K562 (cell line): ENCODE measurements around the gene STMP1. TPM values are rescaled to one million over a fixed set of nuclear protein-coding genes. Genes with fewer than 3 reads are reported as not detected.

Source experiments
- ADNP ChIP-seq: fragments of 200-800 bp; sonication (Bioruptor generic); IDR thresholded peaks from 2 replicates; pipeline ENCODE4 v1.6.1; 2016; ENCODE audit warnings: missing genetic modification characterization, missing compliant biosample characterization
- ARID1B ChIP-seq: fragments of 450-650 bp; IDR thresholded peaks from 2 replicates; pipeline ENCODE4 v1.6.1; 2016; ENCODE audit warnings: antibody characterized with exemption, mild to moderate bottlenecking, inconsistent platforms
- CHCHD3 ChIP-seq: fragments of 250-450 bp; sonication (Bioruptor Pico); IDR thresholded peaks from 2 replicates; pipeline ENCODE4 v2.1.2; 2022; ENCODE audit warnings: mild to moderate bottlenecking
- FOXA1 ChIP-seq: fragments of 450-650 bp; IDR thresholded peaks from 2 replicates; pipeline ENCODE4 v1.6.1; 2016; ENCODE audit warnings: mild to moderate bottlenecking, borderline replicate concordance
- FUS ChIP-seq: fragments of 200-400 bp; formaldehyde crosslinking; optimal IDR thresholded peaks from 2 replicates; pipeline ENCODE3; 2017; ENCODE audit warnings: low read depth, low read length
- JUND ChIP-seq, 2 experiments: IDR thresholded peaks; 2 replicates in 1 of 2; 3 replicates in 1 of 2; pipeline ENCODE4 v1.6.1; 2011; ENCODE audit warnings: borderline replicate concordance in 2 of 2, low read depth in 2 of 2, low read length in 2 of 2, improper control_type of control experiment in 1 of 2, missing biosample characterization in 1 of 2, missing genetic modification characterization in 1 of 2, missing genetic modification reagents in 1 of 2
- POLR2G ChIP-seq: fragments of 200-400 bp; formaldehyde crosslinking; IDR thresholded peaks from 2 replicates; pipeline ENCODE4 v1.6.1; 2017; ENCODE audit warnings: low read depth, mild to moderate bottlenecking, antibody characterized with exemption, low read length, moderate library complexity
- REST ChIP-seq, 2 experiments: fragments of 450-650 bp; formaldehyde crosslinking in 1 of 2; IDR thresholded peaks; 2 replicates each; pipeline versions ENCODE4 v1.4.0 to v1.6.1; 2014 to 2020; ENCODE audit warnings: mild to moderate bottlenecking in 2 of 2, borderline replicate concordance in 1 of 2, low read depth in 1 of 2
- TCF7 ChIP-seq: sonication (generic); IDR thresholded peaks from 2 replicates; pipeline ENCODE4 v1.6.1; 2016; ENCODE audit warnings: antibody characterized with exemption, borderline replicate concordance
- ZC3H4 ChIP-seq: sonication (generic); formaldehyde crosslinking; IDR thresholded peaks from 2 replicates; pipeline ENCODE4 v1.9.0; 2021; ENCODE audit warnings: missing genetic modification reagents, borderline replicate concordance
- polyA plus RNA-seq, 8 experiments: library from polyadenylated mRNA; depleted of rRNA in 4 of 8; stranded (reverse) in 5 of 8; unstranded in 3 of 8; fragments of >200 nt; fragmentation: Nextera tagmentation in 2 of 8; fragmentation: Illumina TruSeq in 1 of 8; extraction: Ambion mirVana in 2 of 8; extraction: Trizol in 1 of 8; gene quantifications; 2 replicates each; pipeline versions ENCODE4 v1.2.1 to v1.2.3, GENCODE V29; 2011 to 2014; ENCODE audit warnings: inconsistent platforms in 1 of 8, missing spikeins in 1 of 8
- total RNA-seq, 7 experiments: library from RNA; depleted of rRNA in 6 of 7; stranded (reverse); fragments of >200 nt in 6 of 7; fragmentation: Illumina TruSeq in 2 of 7; extraction: Trizol in 2 of 7; gene quantifications; 2 replicates each; pipeline versions ENCODE4 v1.2.1 to v1.2.3, GENCODE V29; 2011 to 2021; ENCODE audit warnings: low replicate concordance in 1 of 7
- TF ChIP-seq, protein P1 (sequence below), 3 experiments: fragments of 200-800 bp in 1 of 3; fragments of 250-450 bp in 1 of 3; fragments of 450-650 bp in 1 of 3; sonication (Bioruptor Pico) in 1 of 3; sonication (Bioruptor generic) in 1 of 3; formaldehyde crosslinking in 1 of 3; IDR thresholded peaks; 2 replicates each; pipeline versions ENCODE4 v1.6.1 to v1.8.0; 2016 to 2022; ENCODE audit warnings: mild to moderate bottlenecking in 2 of 3, missing genetic modification characterization in 2 of 3, missing compliant biosample characterization in 1 of 3, moderate library complexity in 1 of 3
- TF ChIP-seq, protein P2 (sequence below): fragments of 250-450 bp; sonication (Bioruptor Pico); IDR thresholded peaks from 2 replicates; pipeline ENCODE4 v1.4.0; 2020; ENCODE audit warnings: mild to moderate bottlenecking

The STMP1 gene
- total and polyA plus RNA-seq, 9 of the 15 experiments (the other 6 are each of a cell fraction or from before 2014, with no cell fraction given) = 10.6 to 249 (median 56.8) TPM

GRCh38 chr7:135662373-135663114, at the start of gene STMP1 (continued):
- TF ChIP-seq, protein P1, sequence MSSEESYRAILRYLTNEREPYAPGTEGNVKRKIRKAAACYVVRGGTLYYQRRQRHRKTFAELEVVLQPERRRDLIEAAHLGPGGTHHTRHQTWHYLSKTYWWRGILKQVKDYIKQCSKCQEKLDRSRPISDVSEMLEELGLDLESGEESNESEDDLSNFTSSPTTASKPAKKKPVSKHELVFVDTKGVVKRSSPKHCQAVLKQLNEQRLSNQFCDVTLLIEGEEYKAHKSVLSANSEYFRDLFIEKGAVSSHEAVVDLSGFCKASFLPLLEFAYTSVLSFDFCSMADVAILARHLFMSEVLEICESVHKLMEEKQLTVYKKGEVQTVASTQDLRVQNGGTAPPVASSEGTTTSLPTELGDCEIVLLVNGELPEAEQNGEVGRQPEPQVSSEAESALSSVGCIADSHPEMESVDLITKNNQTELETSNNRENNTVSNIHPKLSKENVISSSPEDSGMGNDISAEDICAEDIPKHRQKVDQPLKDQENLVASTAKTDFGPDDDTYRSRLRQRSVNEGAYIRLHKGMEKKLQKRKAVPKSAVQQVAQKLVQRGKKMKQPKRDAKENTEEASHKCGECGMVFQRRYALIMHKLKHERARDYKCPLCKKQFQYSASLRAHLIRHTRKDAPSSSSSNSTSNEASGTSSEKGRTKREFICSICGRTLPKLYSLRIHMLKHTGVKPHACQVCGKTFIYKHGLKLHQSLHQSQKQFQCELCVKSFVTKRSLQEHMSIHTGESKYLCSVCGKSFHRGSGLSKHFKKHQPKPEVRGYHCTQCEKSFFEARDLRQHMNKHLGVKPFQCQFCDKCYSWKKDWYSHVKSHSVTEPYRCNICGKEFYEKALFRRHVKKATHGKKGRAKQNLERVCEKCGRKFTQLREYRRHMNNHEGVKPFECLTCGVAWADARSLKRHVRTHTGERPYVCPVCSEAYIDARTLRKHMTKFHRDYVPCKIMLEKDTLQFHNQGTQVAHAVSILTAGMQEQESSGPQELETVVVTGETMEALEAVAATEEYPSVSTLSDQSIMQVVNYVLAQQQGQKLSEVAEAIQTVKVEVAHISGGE (CRISPR knock-in tag; IDR thresholded peaks at IDR 0.05) = peak; percentile 92 to 98 (median 97); a peak in 5 of 6 replicates
- TF ChIP-seq ZC3H4 (CRISPR knock-in tag) (peak; percentile 100), JUND (IDR thresholded peaks at IDR 0.05; ENCODE audit: borderline replicate concordance, low read depth, low read length) (peak; percentile 67), JUND (tag; IDR thresholded peaks at IDR 0.05; ENCODE audit: borderline replicate concordance, low read depth, low read length) (peak; percentile 60), TCF7 (peak; percentile 78), REST (IDR thresholded peaks at IDR 0.05; ENCODE audit: borderline replicate concordance) (peak; percentile 61), REST (CRISPR knock-in tag; IDR thresholded peaks at IDR 0.05; ENCODE audit: low read depth) (no peak; the same call in 1 of the 2 replicates), CHCHD3 (no peak), FUS (no peak), FOXA1 (no peak), ADNP (tag) (no peak), ARID1B (peak; percentile 43), POLR2G (peak; percentile 100)
- TF ChIP-seq, protein P2, sequence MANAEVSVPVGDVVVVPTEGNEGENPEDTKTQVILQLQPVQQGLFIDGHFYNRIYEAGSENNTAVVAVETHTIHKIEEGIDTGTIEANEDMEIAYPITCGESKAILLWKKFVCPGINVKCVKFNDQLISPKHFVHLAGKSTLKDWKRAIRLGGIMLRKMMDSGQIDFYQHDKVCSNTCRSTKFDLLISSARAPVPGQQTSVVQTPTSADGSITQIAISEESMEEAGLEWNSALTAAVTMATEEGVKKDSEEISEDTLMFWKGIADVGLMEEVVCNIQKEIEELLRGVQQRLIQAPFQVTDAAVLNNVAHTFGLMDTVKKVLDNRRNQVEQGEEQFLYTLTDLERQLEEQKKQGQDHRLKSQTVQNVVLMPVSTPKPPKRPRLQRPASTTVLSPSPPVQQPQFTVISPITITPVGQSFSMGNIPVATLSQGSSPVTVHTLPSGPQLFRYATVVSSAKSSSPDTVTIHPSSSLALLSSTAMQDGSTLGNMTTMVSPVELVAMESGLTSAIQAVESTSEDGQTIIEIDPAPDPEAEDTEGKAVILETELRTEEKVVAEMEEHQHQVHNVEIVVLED = peak; percentile 85
